Measurements from ENCODE around the gene FOCAD. TPM values are rescaled to one million over a fixed set of nuclear protein-coding genes. Genes with fewer than 3 reads are reported as not detected.

FOCAD gene
- total RNA-seq, 1 experiment from 2014 or later = 43.3 TPM

DNA sequence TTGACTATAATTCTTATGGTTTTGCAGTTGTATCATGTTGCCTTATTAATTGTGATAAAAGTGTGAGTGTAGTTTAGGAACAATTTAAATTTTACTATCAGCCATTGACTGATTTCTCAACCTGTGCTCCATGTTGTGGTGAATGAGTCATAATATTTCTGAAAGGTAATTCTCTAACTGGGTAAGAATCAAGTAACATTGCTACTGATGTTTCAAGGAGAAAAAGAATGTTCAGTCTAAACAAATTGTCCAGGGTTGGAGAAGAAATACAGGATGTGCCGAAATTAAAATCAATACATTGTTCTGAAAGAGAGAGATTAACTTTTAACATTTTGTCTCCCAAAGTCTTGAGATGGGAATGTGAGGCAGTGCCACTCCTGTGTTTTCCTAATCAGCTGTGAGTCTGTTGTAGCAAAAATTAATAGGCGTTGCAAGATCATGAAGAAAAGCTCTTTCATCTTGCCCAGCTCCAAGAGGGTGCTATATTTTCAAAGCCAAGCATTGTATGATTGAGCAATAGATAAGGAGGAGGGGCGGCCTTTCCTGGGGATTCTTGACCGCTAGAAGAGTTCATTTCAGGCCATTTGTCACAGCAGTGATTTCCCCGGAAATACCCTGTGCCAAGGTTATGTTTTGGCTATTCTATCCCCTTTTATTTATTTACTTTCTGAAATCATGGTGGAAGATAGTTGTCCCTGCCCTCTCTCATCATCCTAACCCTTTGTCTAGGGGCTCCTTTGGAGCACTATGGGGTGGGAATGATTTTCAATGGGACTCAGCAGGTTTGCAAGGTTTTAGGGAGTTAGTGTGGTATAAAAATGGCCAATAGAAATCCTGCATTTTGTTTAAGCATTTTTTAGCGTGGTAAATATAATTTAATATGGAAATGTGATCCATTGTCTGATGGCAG, 151.6 kb downstream of the FOCAD start:
- H3K4me1 ChIP-seq (ENCODE audit: insufficient read depth, low read length) = no peaks in the 10 kb centered on the region; the same call in 1 of the 2 replicates
- Mint-ChIP-seq H3K27ac (no peak overlapping the region), H3K9me3 (no peaks in the 10 kb centered on the region), H3K4me1 (peaks cover 18% of the 10 kb centered on the region in 2 experiments), H3K4me3 (no peak overlapping the region), H3K27me3 (ENCODE audit: low read depth) (no peaks in the 10 kb centered on the region), H3K36me3 (ENCODE audit: insufficient read depth in 1 of 3, low read depth in 3 of 3) (peaks cover 0 to 4% (median 3%) of the 10 kb centered on the region in 3 experiments; a peak in 4 of 7 replicates)
- no peak overlapping the region for H3T11ph ChIP-seq (ENCODE audit: low read length)
- no peaks in the 10 kb centered on the region for H3K23me2 ChIP-seq (ENCODE audit: insufficient read length, low read depth, low read length, poor library complexity, severe bottlenecking)
- no CpG with 5 or more reads among the region's 6 CpGs for WGBS (ENCODE audit: extremely low coverage, insufficient read length, low lambda C conversion rate)
- H4K5ac ChIP-seq (ENCODE audit: insufficient read length, low read depth, low read length) = no peak overlapping the region
- H2AK5ac ChIP-seq (ENCODE audit: insufficient read length, low read length) = no peak overlapping the region
- no peak overlapping the region for H3K56ac ChIP-seq (ENCODE audit: insufficient read length, low read depth, low read length)
- H4K8ac ChIP-seq (replicated peaks; ENCODE audit: insufficient read length, low read depth, low read length) = no peak overlapping the region
- TF ChIP-seq, protein P1, sequence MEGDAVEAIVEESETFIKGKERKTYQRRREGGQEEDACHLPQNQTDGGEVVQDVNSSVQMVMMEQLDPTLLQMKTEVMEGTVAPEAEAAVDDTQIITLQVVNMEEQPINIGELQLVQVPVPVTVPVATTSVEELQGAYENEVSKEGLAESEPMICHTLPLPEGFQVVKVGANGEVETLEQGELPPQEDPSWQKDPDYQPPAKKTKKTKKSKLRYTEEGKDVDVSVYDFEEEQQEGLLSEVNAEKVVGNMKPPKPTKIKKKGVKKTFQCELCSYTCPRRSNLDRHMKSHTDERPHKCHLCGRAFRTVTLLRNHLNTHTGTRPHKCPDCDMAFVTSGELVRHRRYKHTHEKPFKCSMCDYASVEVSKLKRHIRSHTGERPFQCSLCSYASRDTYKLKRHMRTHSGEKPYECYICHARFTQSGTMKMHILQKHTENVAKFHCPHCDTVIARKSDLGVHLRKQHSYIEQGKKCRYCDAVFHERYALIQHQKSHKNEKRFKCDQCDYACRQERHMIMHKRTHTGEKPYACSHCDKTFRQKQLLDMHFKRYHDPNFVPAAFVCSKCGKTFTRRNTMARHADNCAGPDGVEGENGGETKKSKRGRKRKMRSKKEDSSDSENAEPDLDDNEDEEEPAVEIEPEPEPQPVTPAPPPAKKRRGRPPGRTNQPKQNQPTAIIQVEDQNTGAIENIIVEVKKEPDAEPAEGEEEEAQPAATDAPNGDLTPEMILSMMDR (conservative IDR thresholded peaks at IDR 0.05) = no peak
- no peaks in the 10 kb centered on the region for H3K9me3 ChIP-seq (ENCODE audit: control insufficient read depth, low read depth, low read length)
- no peaks in the 10 kb centered on the region for H4K20me1 ChIP-seq (ENCODE audit: control insufficient read depth, insufficient read depth, insufficient read length)
- H3K4ac ChIP-seq (ENCODE audit: low read depth, low read length) = no peak overlapping the region
- no peak for DNase-seq
- no peak overlapping the region for H2BK12ac ChIP-seq (ENCODE audit: insufficient read length, low read depth, low read length)
- no peak overlapping the region for H3K14ac ChIP-seq (ENCODE audit: insufficient read depth, low read length)
- H3K4me2 ChIP-seq (ENCODE audit: insufficient read depth, insufficient read length, low read length) = no peak overlapping the region
- no peak overlapping the region for H3K18ac ChIP-seq (ENCODE audit: insufficient read length, low read depth, low read length)
- no peak overlapping the region for H2BK5ac ChIP-seq (ENCODE audit: insufficient read length, low read length)
- H2BK120ac ChIP-seq (ENCODE audit: low read depth, low read length, poor library complexity, severe bottlenecking) = no peak overlapping the region
- H4K91ac ChIP-seq (ENCODE audit: insufficient read length, low read depth, low read length) = no peak overlapping the region
- no peak overlapping the region for H3K23ac ChIP-seq (ENCODE audit: insufficient read length, low read depth, low read length)
- no peaks in the 10 kb centered on the region for H3K27me3 ChIP-seq (ENCODE audit: insufficient read depth, low read length)
- H3K9ac ChIP-seq (ENCODE audit: extremely low read depth, insufficient read length, low read length) = no peak overlapping the region
- H2BK15ac ChIP-seq (ENCODE audit: low read depth, low read length) = no peak overlapping the region
- no peak overlapping the region for H2AFZ ChIP-seq (ENCODE audit: low read length)
- H3K79me1 ChIP-seq (ENCODE audit: insufficient read depth, low read depth, low read length, poor library complexity, severe bottlenecking) = no peaks in the 10 kb centered on the region
- no peaks in the 10 kb centered on the region for H3K79me2 ChIP-seq (ENCODE audit: insufficient read depth, low read length)
- H2BK20ac ChIP-seq (ENCODE audit: low read depth, low read length, poor library complexity, severe bottlenecking) = no peak overlapping the region
- no peak overlapping the region for H3K27ac ChIP-seq (ENCODE audit: insufficient read length, low read depth, low read length)
